Measurements from ENCODE around the gene FGD1. TPM values are rescaled to one million over a fixed set of nuclear protein-coding genes. Genes with fewer than 3 reads are reported as not detected.

FGD1 gene
- total RNA-seq, 1 donor from 2014 or later = 38.4 TPM

GRCh38 chrX:54407266-54407665 lies 88.8 kb downstream of the FGD1 start:
- H3K27me3 Mint-ChIP-seq (ENCODE audit: low read depth) = no peaks in the 10 kb centered on the region
- DNase-seq (ENCODE audit: low spot score in 2 of 2, unreplicated experiment in 2 of 2) = no peak
- H3K4me1 Mint-ChIP-seq = no peaks in the 10 kb centered on the region
- H3K9me3 Mint-ChIP-seq = peaks cover 18% of the 10 kb centered on the region
- no peak overlapping the region for H3K27ac Mint-ChIP-seq
- H3K36me3 Mint-ChIP-seq = no peaks in the 10 kb centered on the region
- no peak for TF ChIP-seq CTCF (IDR thresholded peaks at IDR 0.05; ENCODE audit: unreplicated experiment)
- H3K4me3 Mint-ChIP-seq = no peak overlapping the region

- Mint-ChIP-seq H3K9me3 (peaks cover 12% of the 10 kb centered on the region), H3K4me1 (peaks cover 2% of the 10 kb centered on the region), H3K27me3 (ENCODE audit: low read depth) (no peaks in the 10 kb centered on the region), H3K4me3 (no peak overlapping the region), H3K36me3 (no peaks in the 10 kb centered on the region), H3K27ac (peak overlapping the region; percentile 86)
- no peak for TF ChIP-seq CTCF (IDR thresholded peaks at IDR 0.05; ENCODE audit: unreplicated experiment)
- DNase-seq (ENCODE audit: low spot score in 2 of 2, unreplicated experiment in 2 of 2) = no peak
These were observed 98.9 kb downstream of the FGD1 start for GRCh38 chrX:54397113-54397512.

Other genes starting within 250 kb of the FGD1 start
- 15.8 to 17.2 TPM (median 15.9 TPM) in 3 replicates for gene WNK3, start 138.2 kb downstream of the FGD1 start, total RNA-seq
- gene TSR2, start 55.8 kb downstream of the FGD1 start, total RNA-seq = 25.1 to 28.4 TPM (median 26.5 TPM) in 3 replicates
- gene GNL3L, start 34.0 kb upstream of the FGD1 start, total RNA-seq = 41.3 to 45.0 TPM (median 42.0 TPM) in 3 replicates

Measured in mesothelial cell of epicardium (in vitro differentiated cells).